Stimulated activated CD4-positive, alpha-beta T cell treated with anti-CD3 and anti-CD28 coated beads, Interleukin-12 subunit alpha, Interleukin-12 subunit beta, amount 100 ng/mL, for 4 hours (primary cell): Measurements from ENCODE around the gene PSKH1.
"Not testable (repeated sequence)": the region's sequence is repeated elsewhere in the genome, so short reads cannot be mapped to it uniquely, and the experiment has no call there.

Experiments used
- DNase-seq: peaks from one replicate; pipeline ENCODE4 v3.0.0-alpha.2; 2020

PSKH1 gene

GRCh38 chr16:67892375-67892774 lies 679 bp upstream of the PSKH1 start:
- no peak for DNase-seq

- no peak for DNase-seq
These were observed 817 bp downstream of the PSKH1 start for GRCh38 chr16:67893743-67894399.

GRCh38 chr16:67897231-67897630 lies 4.2 kb downstream of the PSKH1 start:
- DNase-seq: no peak

GRCh38 chr16:67901734-67902133 lies 8.7 kb downstream of the PSKH1 start:
- no peak for DNase-seq

GRCh38 chr16:67902831-67903230 lies 9.8 kb downstream of the PSKH1 start:
- DNase-seq: no peak

GRCh38 chr16:67907397-67908180 lies 14.5 kb downstream of the PSKH1 start:
- DNase-seq: no peak

GRCh38 chr16:67909056-67909742 lies 16.1 kb downstream of the PSKH1 start:
- DNase-seq: no peak

GRCh38 chr16:67910158-67910557 lies 17.1 kb downstream of the PSKH1 start:
- no peak for DNase-seq

- DNase-seq: no peak
These were observed 21.9 kb downstream of the PSKH1 start for GRCh38 chr16:67914758-67915495.

GRCh38 chr16:67915496-67915769 lies 22.4 kb downstream of the PSKH1 start:
- DNase-seq: not testable (repeated sequence)

GRCh38 chr16:67915831-67916723 lies 23.0 kb downstream of the PSKH1 start:
- DNase-seq: no peak

- no peak for DNase-seq
These were observed 24.2 kb downstream of the PSKH1 start for GRCh38 chr16:67917140-67917851.

GRCh38 chr16:67917852-67918236 lies 24.8 kb downstream of the PSKH1 start:
- peak; percentile 40 for DNase-seq

GRCh38 chr16:67919622-67920221 lies 26.7 kb downstream of the PSKH1 start:
- DNase-seq: no peak

GRCh38 chr16:67922221-67922620 lies 29.2 kb downstream of the PSKH1 start:
- no peak for DNase-seq

GRCh38 chr16:67922740-67923139 lies 29.7 kb downstream of the PSKH1 start:
- no peak for DNase-seq

GRCh38 chr16:67923414-67924116 lies 30.5 kb downstream of the PSKH1 start:
- DNase-seq: no peak

- no peak for DNase-seq
These were observed 31.3 kb downstream of the PSKH1 start for GRCh38 chr16:67924140-67924906.

GRCh38 chr16:67926181-67926750 lies 33.2 kb downstream of the PSKH1 start:
- no peak for DNase-seq
